Calu3 (cell line): ENCODE data around the gene MED28. TPM values are rescaled to one million over a fixed set of nuclear protein-coding genes. Genes with fewer than 3 reads are reported as not detected.

Experiments
- BruUV-seq: library from RNA; stranded (reverse); fragments of 400-500 nt; replicated peaks from 2 replicates; lab custom pipeline; 2021; lab: Mats Ljungman, UMichigan
- CTCF ChIA-PET: fragments of 300-600 bp; sonication (Branson Sonifier 250); formaldehyde crosslinking; loops from one replicate; lab custom pipeline; 2022; ENCODE audit warnings: antibody characterized with exemption; lab: Charles Lee
- DNase-seq: peaks from one replicate; pipeline ENCODE4 v3.0.0; 2022
- H3K27ac Mint-ChIP-seq: one replicate; pipeline ENCODE4 v1.8.0; 2022; ENCODE audit warnings: mixed read lengths; ENCODE audit not compliant: unreplicated experiment
- H3K27me3 Mint-ChIP-seq: one replicate; pipeline ENCODE4 v1.8.0; 2022; ENCODE audit warnings: mixed read lengths; ENCODE audit not compliant: unreplicated experiment
- H3K36me3 Mint-ChIP-seq: one replicate; pipeline ENCODE4 v1.8.0; 2022; ENCODE audit warnings: mild to moderate bottlenecking, moderate library complexity, mixed read lengths; ENCODE audit not compliant: insufficient read depth, unreplicated experiment
- H3K4me1 Mint-ChIP-seq: one replicate; pipeline ENCODE4 v1.8.0; 2022; ENCODE audit warnings: mild to moderate bottlenecking, low read depth, mixed read lengths; ENCODE audit not compliant: unreplicated experiment
- H3K4me3 Mint-ChIP-seq: one replicate; pipeline ENCODE4 v1.8.0; 2022; ENCODE audit warnings: mild to moderate bottlenecking, low read depth, moderate library complexity, mixed read lengths; ENCODE audit not compliant: unreplicated experiment
- H3K9me3 Mint-ChIP-seq: one replicate; pipeline ENCODE4 v1.8.0; 2022; ENCODE audit warnings: low read depth, mixed read lengths; ENCODE audit not compliant: unreplicated experiment
- CTCF ChIP-seq: fragments of 200-600 bp; IDR thresholded peaks from one replicate; pipeline ENCODE4 v1.8.0; 2022; ENCODE audit warnings: antibody characterized with exemption; ENCODE audit not compliant: unreplicated experiment
- intact Hi-C: fragments of 100-400 bp; cut with micrococcal nuclease; formaldehyde crosslinking; loops from one replicate; pipeline ENCODE4 v1.10.0; 2022; ENCODE audit not compliant: unreplicated experiment
- total RNA-seq: library from RNA; stranded (reverse); gene quantifications from 2 replicates; pipeline ENCODE4 v1.2.3, GENCODE V29; 2022

The MED28 gene
- total RNA-seq, 1 experiment from 2014 or later = 27.2 TPM

- Mint-ChIP-seq H3K27ac (no peak overlapping the region), H3K9me3 (no peaks in the 10 kb centered on the region), H3K36me3 (peaks cover 11% of the 10 kb centered on the region), H3K4me1 (no peaks in the 10 kb centered on the region), H3K4me3 (no peak overlapping the region), H3K27me3 (no peaks in the 10 kb centered on the region)
- TF ChIP-seq CTCF = no peak
- no peak for DNase-seq
- no TSS peak for BruUV-seq
- CTCF ChIA-PET = interaction anchor here (0.6 kb wide), 1 partner anchor 47 kb away, joined by 3 read pairs; no protein-coding TSS in a partner anchor
- intact Hi-C loops = no loop called here
Observed at GRCh38 chr4:17605236-17605635, 9.2 kb upstream of the MED28 start.

GRCh38 chr4:17613761-17614415 is 553 bp upstream of the MED28 start:
- H3K4me1 Mint-ChIP-seq = peaks cover 14% of the 10 kb centered on the region
- no peaks in the 10 kb centered on the region for H3K27me3 Mint-ChIP-seq
- H3K9me3 Mint-ChIP-seq = no peaks in the 10 kb centered on the region
- CTCF ChIA-PET = interaction anchor here (0.6 to 1.4 kb wide), 3 partner anchors 59 to 135 kb away, joined by 3 to 5 read pairs (median 4); no protein-coding TSS in a partner anchor
- intact Hi-C loops = loop anchor here (5.0 kb wide), 1 partner anchor 37 kb away; the partner anchor contains the start of gene LAP3
- peak overlapping the region; percentile 91 for H3K27ac Mint-ChIP-seq
- TF ChIP-seq CTCF = no peak
- TSS peak; percentile 87 for BruUV-seq
- peaks cover 31% of the 10 kb centered on the region for H3K36me3 Mint-ChIP-seq
- H3K4me3 Mint-ChIP-seq = peak overlapping the region; percentile 83
- peak; percentile 2 for DNase-seq

- peaks cover 14% of the 10 kb centered on the region for H3K4me1 Mint-ChIP-seq
- CTCF ChIA-PET = no interaction called here
- H3K4me3 Mint-ChIP-seq = no peak overlapping the region
- H3K27me3 Mint-ChIP-seq = no peaks in the 10 kb centered on the region
- no peak overlapping the region for H3K27ac Mint-ChIP-seq
- no peak for DNase-seq
- intact Hi-C loops = no loop called here
- TF ChIP-seq CTCF = no peak
- no peaks in the 10 kb centered on the region for H3K9me3 Mint-ChIP-seq
- TSS peak; percentile 16 for BruUV-seq
- H3K36me3 Mint-ChIP-seq = peaks cover 33% of the 10 kb centered on the region
Observed at GRCh38 chr4:17616283-17616682, 1.8 kb downstream of the MED28 start.

- no peak overlapping the region for H3K4me3 Mint-ChIP-seq
- H3K9me3 Mint-ChIP-seq = no peaks in the 10 kb centered on the region
- H3K36me3 Mint-ChIP-seq = peaks cover 35% of the 10 kb centered on the region
- DNase-seq = no peak
- intact Hi-C loops = no loop called here
- H3K27me3 Mint-ChIP-seq = no peaks in the 10 kb centered on the region
- peaks cover 14% of the 10 kb centered on the region for H3K4me1 Mint-ChIP-seq
- no peak for TF ChIP-seq CTCF
- H3K27ac Mint-ChIP-seq = no peak overlapping the region
- CTCF ChIA-PET = interaction anchor here (0.7 kb wide), 1 partner anchor 342 kb away, joined by 4 read pairs; no protein-coding TSS in a partner anchor
- BruUV-seq = no TSS peak
Observed at GRCh38 chr4:17618926-17619325, 4.5 kb downstream of the MED28 start.
